Esophagus muscularis mucosa (tissue), 4 donors: ENCODE data around the gene RIN3.

Source experiments
- CTCF ChIP-seq, 3 experiments: fragments of 200-600 bp in 2 of 3; fragments of 450-650 bp in 1 of 3; sonication (generic) in 2 of 3; IDR thresholded peaks; one replicate each; pipeline ENCODE4 v1.5.1; 2017 to 2019; ENCODE audit warnings: antibody characterized with exemption in 3 of 3, mild to moderate bottlenecking in 2 of 3, moderate library complexity in 1 of 3
- EP300 ChIP-seq: sonication (generic); formaldehyde crosslinking; IDR thresholded peaks from one replicate; pipeline ENCODE4 v1.6.1; 2017; ENCODE audit warnings: antibody characterized with exemption
- POLR2A ChIP-seq: fragments of 450-650 bp; IDR thresholded peaks from one replicate; pipeline ENCODE4 v1.6.1; 2017; ENCODE audit warnings: antibody characterized with exemption, moderate library complexity, mild to moderate bottlenecking, low read depth

GRCh38 chr14:92688434-92689375 is 175.1 kb downstream of the RIN3 start:
- TF ChIP-seq CTCF (IDR thresholded peaks at IDR 0.05) = no peak
- TF ChIP-seq EP300 = no peak
- no peak for TF ChIP-seq POLR2A
